GM12878 (cell line): ENCODE measurements around the gene PHLDB1. TPM values are rescaled to one million over a fixed set of nuclear protein-coding genes. Genes with fewer than 3 reads are reported as not detected.

Source experiments
- ATAC-seq: fragments of 200-7000 bp; cut with Tn5 transposase; 3 replicates; pipeline ENCODE4 v1.9.1; 2020; ENCODE audit warnings: mild to moderate bottlenecking, moderate library complexity
- BruUV-seq: library from RNA; stranded (reverse); fragments of 400-500 nt; replicated peaks from 2 replicates; lab custom pipeline; 2021; lab: Mats Ljungman, UMichigan
- CTCF ChIA-PET: fragments of 300-600 bp; sonication (Branson Sonifier 250); formaldehyde crosslinking; extraction: SDS; loops from one replicate; lab custom pipeline; 2021; ENCODE audit warnings: inconsistent platforms; lab: Yijun Ruan, JAX
- POLR2A ChIA-PET: fragments of 350-600 bp; formaldehyde crosslinking; extraction: SDS; loops from one replicate; lab custom pipeline; 2021; ENCODE audit warnings: inconsistent platforms; lab: Charles Lee
- RAD21 ChIA-PET: fragments of 300-600 bp; sonication (Branson Sonifier 250); formaldehyde crosslinking; loops from one replicate; lab custom pipeline; 2023; ENCODE audit warnings: antibody characterized with exemption; ENCODE audit not compliant: unreplicated experiment; lab: Charles Lee
- SMC1A ChIA-PET: fragments of 300-600 bp; sonication (Branson Sonifier 250); formaldehyde crosslinking; loops from one replicate; lab custom pipeline; 2023; ENCODE audit not compliant: unreplicated experiment, uncharacterized antibody; lab: Charles Lee
- DNase-seq: peaks from one replicate; pipeline ENCODE4 v3.0.0-alpha.2; 2011; ENCODE audit warnings: low read depth, low spot score
- FAIRE-seq: peaks from 3 replicates; lab custom pipeline; 2011; peaks lifted over from hg19 to GRCh38; lab: Jason Lieb, UNC
- H2AFZ ChIP-seq: 2 replicates; pipeline ENCODE4 v1.6.0; 2011; ENCODE audit warnings: low read depth, low read length, control low read depth; ENCODE audit not compliant: control insufficient read depth
- H3K27ac ChIP-seq: 2 replicates; pipeline ENCODE4 v1.5.1; 2011; ENCODE audit warnings: control low read depth; ENCODE audit not compliant: control insufficient read depth, insufficient read depth
- H3K27me3 ChIP-seq, 2 experiments: replicated peaks in 1 of 2; 2 replicates each; pipeline versions ENCODE4 v1.6.0 to v1.6.1; 2011; ENCODE audit warnings: low read length in 1 of 2; ENCODE audit not compliant: control insufficient read depth in 2 of 2, insufficient read depth in 2 of 2
- H3K36me3 ChIP-seq, 2 experiments: 2 replicates each; pipeline ENCODE4 v1.5.1; 2011; ENCODE audit warnings: low read length in 1 of 2; ENCODE audit not compliant: control insufficient read depth in 2 of 2, insufficient read depth in 2 of 2
- H3K4me1 ChIP-seq: 2 replicates; pipeline ENCODE4 v1.6.1; 2011; ENCODE audit warnings: mild to moderate bottlenecking, low read length, moderate library complexity, mixed read lengths; ENCODE audit not compliant: control insufficient read depth, insufficient read depth
- H3K4me2 ChIP-seq: 2 replicates; pipeline ENCODE4 v1.6.0; 2011; ENCODE audit warnings: control low read depth; ENCODE audit not compliant: control insufficient read depth, insufficient read depth
- H3K4me3 ChIP-seq: fragments of 200-600 bp; sonication (generic); 2 replicates; pipeline ENCODE4 v1.5.1; 2016
- H3K79me2 ChIP-seq: 2 replicates; pipeline ENCODE4 v1.6.0; 2011; ENCODE audit warnings: low read length; ENCODE audit not compliant: control insufficient read depth, insufficient read depth
- H3K9ac ChIP-seq: 2 replicates; pipeline ENCODE4 v1.8.0; 2011; ENCODE audit warnings: low read length, control low read depth, mixed read lengths; ENCODE audit not compliant: control insufficient read depth, insufficient read depth
- H3K9me3 ChIP-seq: replicated peaks from 3 replicates; pipeline ENCODE4 v1.5.1; 2011; ENCODE audit warnings: mild to moderate bottlenecking, low read length; ENCODE audit not compliant: control insufficient read depth, insufficient read depth
- H4K20me1 ChIP-seq: 2 replicates; pipeline ENCODE4 v1.6.0; 2011; ENCODE audit not compliant: control insufficient read depth, insufficient read depth
- BCL11A ChIP-seq: IDR thresholded peaks from 2 replicates; pipeline ENCODE4 v1.6.1; 2011; ENCODE audit warnings: low read depth, low read length
- CBFB ChIP-seq: IDR thresholded peaks from 2 replicates; pipeline ENCODE4 v1.6.1; 2016; ENCODE audit warnings: antibody characterized with exemption, low read depth
- CEBPZ ChIP-seq: fragments of 150-350 bp; IDR thresholded peaks from 2 replicates; pipeline ENCODE4 v1.6.1; 2016; ENCODE audit warnings: low read depth, low read length
- CHD1 ChIP-seq: IDR thresholded peaks from 2 replicates; pipeline ENCODE4 v1.6.1; 2012; ENCODE audit warnings: low read depth, low read length, improper control_type of control experiment
- CTCF ChIP-seq, 3 experiments: IDR thresholded peaks in 2 of 3; conservative IDR thresholded peaks in 1 of 3; 2 replicates each; pipeline ENCODE4 v1.5.1; 2011; ENCODE audit warnings: low read depth in 3 of 3, low read length in 3 of 3, mild to moderate bottlenecking in 3 of 3, control low read depth in 2 of 3, moderate library complexity in 2 of 3, inconsistent platforms in 1 of 3, mixed read lengths in 1 of 3; ENCODE audit not compliant: control insufficient read depth in 2 of 3, insufficient read depth in 1 of 3; ENCODE audit errors: extremely low read depth in 1 of 3
- EGR1 ChIP-seq, 2 experiments: IDR thresholded peaks; 1 replicate in 1 of 2; 2 replicates in 1 of 2; pipeline ENCODE4 v1.6.1; 2011 to 2012; ENCODE audit warnings: low read depth in 2 of 2, low read length in 2 of 2, borderline replicate concordance in 1 of 2, mild to moderate bottlenecking in 1 of 2, moderate library complexity in 1 of 2
- FOXK2 ChIP-seq: fragments of 450-650 bp; IDR thresholded peaks from 2 replicates; pipeline ENCODE4 v1.6.1; 2017; ENCODE audit warnings: mild to moderate bottlenecking, moderate library complexity
- FOXM1 ChIP-seq: IDR thresholded peaks from 2 replicates; pipeline ENCODE4 v1.6.1; 2012; ENCODE audit warnings: low read depth, mild to moderate bottlenecking, inconsistent platforms, low read length, moderate library complexity
- JUNB ChIP-seq: IDR thresholded peaks from 2 replicates; pipeline ENCODE4 v1.6.1; 2016; ENCODE audit warnings: antibody characterized with exemption, mild to moderate bottlenecking
- KLF5 ChIP-seq: fragments of 450-650 bp; IDR thresholded peaks from 2 replicates; pipeline ENCODE4 v1.6.1; 2014; ENCODE audit warnings: mild to moderate bottlenecking; ENCODE audit not compliant: partially characterized antibody
- MYB ChIP-seq: fragments of 150-350 bp; IDR thresholded peaks from 2 replicates; pipeline ENCODE4 v1.6.1; 2014; ENCODE audit warnings: mild to moderate bottlenecking, low read depth, low read length, borderline replicate concordance
- NFYB ChIP-seq: IDR thresholded peaks from 2 replicates; pipeline ENCODE4 v1.6.1; 2011; ENCODE audit warnings: low read depth, mild to moderate bottlenecking, low read length, improper control_type of control experiment, moderate library complexity; ENCODE audit not compliant: insufficient read depth
- NRF1 ChIP-seq: conservative IDR thresholded peaks from 2 replicates; pipeline ENCODE4 v1.6.1; 2011; ENCODE audit warnings: mild to moderate bottlenecking, low read depth, low read length, improper control_type of control experiment
- RCOR1 ChIP-seq: conservative IDR thresholded peaks from 2 replicates; pipeline ENCODE4 v1.6.1; 2012; ENCODE audit warnings: low read depth, low read length, improper control_type of control experiment
- RELA ChIP-seq: fragments of 450-650 bp; IDR thresholded peaks from 2 replicates; pipeline ENCODE4 v1.8.0; 2014; ENCODE audit warnings: borderline replicate concordance; ENCODE audit not compliant: partially characterized antibody
- SIN3A ChIP-seq: IDR thresholded peaks from 2 replicates; pipeline ENCODE4 v1.6.1; 2012; ENCODE audit warnings: low read depth, low read length, improper control_type of control experiment
- SMAD1 ChIP-seq: fragments of 450-650 bp; IDR thresholded peaks from 2 replicates; pipeline ENCODE4 v1.6.1; 2018; ENCODE audit warnings: mild to moderate bottlenecking, low read depth; ENCODE audit not compliant: partially characterized antibody
- SMC3 ChIP-seq: IDR thresholded peaks from 2 replicates; pipeline ENCODE4 v1.6.1; 2011; ENCODE audit warnings: low read length, improper control_type of control experiment, borderline replicate concordance
- SPI1 ChIP-seq: IDR thresholded peaks from 2 replicates; pipeline ENCODE4 v1.6.1; 2011; ENCODE audit warnings: low read depth, mild to moderate bottlenecking, low read length, moderate library complexity, borderline replicate concordance; ENCODE audit not compliant: insufficient read depth
- TBL1XR1 ChIP-seq: IDR thresholded peaks from 2 replicates; pipeline ENCODE4 v1.6.1; 2012; ENCODE audit warnings: low read depth, low read length, improper control_type of control experiment
- ZNF217 ChIP-seq: fragments of 450-650 bp; IDR thresholded peaks from 2 replicates; pipeline ENCODE4 v1.6.1; 2017; ENCODE audit warnings: antibody characterized with exemption, mild to moderate bottlenecking
- WGBS: methylation state at CpG from one replicate; pipeline ENCODE4 v1.1.6; 2016; ENCODE audit warnings: low lambda C conversion rate; ENCODE audit not compliant: insufficient replicate concordance, insufficient coverage; ENCODE audit errors: missing lambda C conversion rate; 5-methylcytosine and 5-hydroxymethylcytosine counted together
- in situ Hi-C: fragments of 300-500 bp; cut with MboI; formaldehyde crosslinking; loops from 9 replicates; pipeline ENCODE4 v1.14.3; 2018; ENCODE audit warnings: mixed read lengths
- intact Hi-C: fragments of 100-400 bp; cut with micrococcal nuclease; formaldehyde crosslinking; loops from one replicate; pipeline ENCODE4 v1.14.2; 2022; ENCODE audit not compliant: unreplicated experiment
- polyA plus RNA-seq, 11 experiments: library from polyadenylated mRNA; depleted of rRNA in 4 of 11; unstranded in 6 of 11; stranded (reverse) in 5 of 11; fragments of >200 nt; fragmentation: Nextera tagmentation in 4 of 11; fragmentation: Illumina TruSeq in 1 of 11; extraction: Ambion mirVana in 4 of 11; extraction: Trizol in 1 of 11; gene quantifications; 1 replicate in 1 of 11; 2 replicates in 10 of 11; pipeline versions ENCODE4 v1.2.1 to v1.2.3, GENCODE V29; 2011 to 2016; ENCODE audit warnings: inconsistent platforms in 2 of 11, missing spikeins in 2 of 11, low read depth in 1 of 11
- total RNA-seq, 4 experiments: library from RNA; depleted of rRNA in 3 of 4; stranded (reverse); fragments of >200 nt in 3 of 4; fragmentation: Illumina TruSeq in 1 of 4; extraction: Trizol in 1 of 4; gene quantifications; 2 replicates each; pipeline versions ENCODE4 v1.2.1 to v1.2.3, GENCODE V29; 2013 to 2021

Gene PHLDB1
- total and polyA plus RNA-seq, 10 of the 15 experiments (the other 5 are each of a cell fraction or from before 2014, with no cell fraction given): 0.03 to 0.26 (median 0.18) TPM; not detected in 4

GRCh38 chr11:118659314-118659952 is 52.0 kb downstream of the PHLDB1 start:
- Histone ChIP-seq H3K27me3 (peaks cover 0 to 4% of the 10 kb centered on the region in 2 experiments; a peak in 3 of 4 replicates), H3K27ac (no peak overlapping the region), H3K9ac (no peak overlapping the region), H3K4me1 (no peaks in the 10 kb centered on the region), H3K4me2 (no peak overlapping the region), H3K79me2 (no peaks in the 10 kb centered on the region), H3K36me3 (no peaks in the 10 kb centered on the region), H3K9me3 (no peaks in the 10 kb centered on the region), H2AFZ (no peak overlapping the region), H4K20me1 (no peaks in the 10 kb centered on the region), H3K4me3 (no peak overlapping the region)
- 32% methylated on average over 19 of the region's 26 CpGs for WGBS
- in situ Hi-C loops (no loop called here), intact Hi-C loops (no loop called here)
- CTCF ChIA-PET: interaction anchor here (0.6 to 2.4 kb wide), 8 partner anchors 10 to 516 kb away, joined by 3 to 11 read pairs (median 3); no protein-coding TSS in a partner anchor
- peak; percentile 78 for FAIRE-seq
- POLR2A ChIA-PET: no interaction called here
- no TSS peak for BruUV-seq
- RAD21 ChIA-PET: interaction anchor here (0.7 kb wide), 1 partner anchor 271 kb away, joined by 3 read pairs; no protein-coding TSS in a partner anchor
- peak; percentile 98 for ATAC-seq
- SMC1A ChIA-PET: no interaction called here
- DNase-seq: peak; percentile 2
- no peak for TF ChIP-seq FOXM1
- no peak for TF ChIP-seq SMAD1
- TF ChIP-seq MYB: no peak
- TF ChIP-seq EGR1 (IDR thresholded peaks at IDR 0.05; ENCODE audit: borderline replicate concordance in 1 of 2, low read depth in 2 of 2, low read length in 2 of 2): no peak
- no peak for TF ChIP-seq CBFB
- TF ChIP-seq FOXK2: no peak
- TF ChIP-seq TBL1XR1: no peak
- peak; percentile 86 to 96 (median 94); a peak in 5 of 6 replicates for TF ChIP-seq CTCF (IDR thresholded peaks at IDR 0.05 in 2 of 3, conservative IDR thresholded peaks at IDR 0.05 in 1 of 3; ENCODE audit: control insufficient read depth in 2 of 3, extremely low read depth in 1 of 3, insufficient read depth in 1 of 3, low read depth in 3 of 3, low read length in 3 of 3)
- no peak for TF ChIP-seq CEBPZ
- no peak for TF ChIP-seq RCOR1
- TF ChIP-seq CHD1: no peak
- no peak for TF ChIP-seq JUNB
- no peak for TF ChIP-seq NFYB
- TF ChIP-seq ZNF217: no peak
- no peak for TF ChIP-seq SIN3A
- TF ChIP-seq SMC3: peak; percentile 62
- TF ChIP-seq BCL11A: no peak
- TF ChIP-seq KLF5: no peak
- TF ChIP-seq NRF1: no peak
- TF ChIP-seq SPI1: peak; percentile 7; the same call in 1 of the 2 replicates
- peak; percentile 11 for TF ChIP-seq RELA
